ENCODE results near the gene ZSCAN5A.
"Not testable (repeated sequence)": the region's sequence is repeated elsewhere in the genome, so short reads cannot be mapped to it uniquely, and the experiment has no call there.

ZSCAN5A gene

DNA sequence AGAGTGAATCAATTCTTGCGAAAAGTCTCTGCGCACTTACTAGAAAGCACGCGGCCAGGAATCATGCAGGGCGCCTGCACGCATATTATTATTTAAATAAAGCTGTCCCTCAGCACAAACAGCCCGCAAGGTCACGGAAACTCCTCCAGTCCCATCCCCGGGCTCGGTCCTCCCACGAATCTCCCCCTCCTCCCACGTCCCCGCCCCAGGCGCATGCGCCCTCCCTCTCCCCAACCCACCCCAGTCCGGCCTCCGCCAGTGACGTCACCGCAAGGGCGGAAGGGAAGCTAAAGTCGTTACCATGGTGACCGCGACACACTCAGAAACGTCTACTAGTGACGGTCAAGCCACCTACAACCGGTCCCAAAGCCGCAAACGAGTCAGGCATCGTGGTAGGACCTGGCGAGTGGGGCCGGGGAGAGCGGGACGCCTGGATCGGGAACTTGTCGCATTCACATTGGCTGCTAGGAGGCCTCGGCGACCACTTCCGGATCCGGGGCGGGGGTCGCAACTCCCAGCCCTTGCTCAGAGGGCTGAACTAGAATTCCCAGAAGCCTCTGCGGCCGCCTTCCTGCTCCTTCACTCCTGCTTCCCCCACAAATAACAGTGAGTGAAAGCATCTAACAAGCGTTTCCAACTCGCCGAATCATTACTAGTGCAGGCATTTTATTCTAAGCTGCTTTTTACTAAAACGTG lies at the start of gene ZSCAN5A:
ZSCAN5A (minus strand) TSS at position 459 of the 696 bp plus-strand sequence. CDS start 89,793 bp downstream, outside the sequence.
- peak; percentile 95 for DNase-seq (ENCODE audit: low spot score)

DNA sequence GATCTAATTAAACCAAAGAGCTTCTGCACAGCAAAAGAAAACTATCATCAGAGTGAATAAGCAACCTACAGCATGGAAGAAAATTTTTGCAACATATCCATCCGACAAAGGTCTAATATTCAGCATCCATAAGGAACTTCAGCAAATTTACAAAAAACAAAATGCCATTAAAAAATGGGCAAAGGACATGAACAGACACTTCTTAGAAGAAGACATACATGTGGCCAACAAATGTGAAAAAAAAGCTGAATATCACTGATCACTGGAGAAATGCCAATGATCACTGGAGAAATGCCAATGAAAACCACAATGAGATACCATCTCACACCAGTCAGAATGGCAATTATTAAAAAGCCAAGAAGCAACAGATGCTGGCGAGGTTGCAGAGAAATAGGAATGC lies 46.2 kb upstream of the ZSCAN5A start:
- no peak for DNase-seq (ENCODE audit: low spot score)

- DNase-seq (ENCODE audit: low spot score), result no peak
Measured at GRCh38 chr19:56356944-56357343, 42.3 kb upstream of the ZSCAN5A start.

GRCh38 chr19:56355517-56355916 lies 40.9 kb upstream of the ZSCAN5A start:
- DNase-seq (ENCODE audit: low spot score), result no peak

- no peak for DNase-seq (ENCODE audit: low spot score)
Measured at GRCh38 chr19:56351208-56351607, 36.6 kb upstream of the ZSCAN5A start.

DNA sequence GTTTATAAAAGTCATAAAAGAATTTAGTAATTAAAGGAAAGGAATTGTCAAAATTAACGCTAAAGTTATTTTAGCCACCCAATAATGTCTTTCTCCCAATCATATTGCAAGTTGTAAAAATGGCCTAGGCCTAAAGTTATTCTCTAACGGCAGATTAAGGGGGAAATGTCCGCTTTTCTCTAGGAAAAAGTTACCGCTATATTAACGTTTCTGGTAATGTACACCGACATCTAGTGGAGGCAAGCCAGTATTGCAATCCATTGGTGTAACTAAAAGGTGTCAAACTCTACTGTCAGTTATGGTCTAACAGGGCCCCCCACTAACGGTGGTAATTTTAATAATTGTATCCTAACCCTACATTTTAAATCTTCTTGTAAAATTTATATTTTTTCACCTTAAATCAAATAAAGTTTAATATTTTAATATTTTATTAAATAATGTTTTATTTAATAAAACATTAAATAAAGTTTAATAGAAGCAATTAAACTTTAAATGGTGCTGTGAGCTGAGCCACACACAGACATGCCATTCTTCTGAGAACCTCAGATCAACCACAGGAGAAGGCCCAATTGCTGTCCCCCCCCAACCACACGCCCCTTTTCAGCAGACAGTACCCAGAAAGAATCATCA lies 35.9 kb upstream of the ZSCAN5A start:
- peak; percentile 50 for DNase-seq (ENCODE audit: low spot score)

DNA sequence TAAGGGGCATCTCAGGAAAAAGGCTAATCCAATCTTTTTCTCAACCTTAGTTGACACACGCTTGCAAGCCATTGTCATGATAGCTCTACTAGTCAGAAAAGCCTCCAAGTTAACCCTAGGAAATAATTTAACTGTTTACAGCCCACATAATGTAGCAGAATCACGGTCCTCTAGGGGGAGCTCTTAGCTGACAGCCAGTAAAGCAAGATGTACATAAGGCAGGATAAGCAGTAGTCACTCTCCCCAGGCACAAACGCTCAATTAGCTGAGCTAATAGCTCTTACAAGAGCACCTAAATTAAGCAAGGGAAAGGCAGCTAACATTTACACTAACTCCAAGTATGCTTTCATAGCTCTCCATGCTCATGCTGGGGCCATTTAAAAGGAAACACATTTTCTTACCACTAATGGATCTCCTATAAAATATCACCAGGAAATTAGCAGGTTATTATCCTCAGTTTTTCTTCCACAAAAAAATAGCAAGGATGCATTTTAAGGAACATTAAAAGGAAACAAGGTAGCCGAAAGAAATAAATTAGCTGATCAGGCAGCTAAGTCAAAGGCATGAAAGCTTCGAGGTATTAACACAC lies 33.7 kb upstream of the ZSCAN5A start:
- peak; percentile 39 for DNase-seq (ENCODE audit: low spot score)

- DNase-seq (ENCODE audit: low spot score), result no peak
Measured at GRCh38 chr19:56347163-56347778, 32.6 kb upstream of the ZSCAN5A start.

GRCh38 chr19:56341948-56342347 lies 27.3 kb upstream of the ZSCAN5A start:
- DNase-seq (ENCODE audit: low spot score), result no peak

DNA sequence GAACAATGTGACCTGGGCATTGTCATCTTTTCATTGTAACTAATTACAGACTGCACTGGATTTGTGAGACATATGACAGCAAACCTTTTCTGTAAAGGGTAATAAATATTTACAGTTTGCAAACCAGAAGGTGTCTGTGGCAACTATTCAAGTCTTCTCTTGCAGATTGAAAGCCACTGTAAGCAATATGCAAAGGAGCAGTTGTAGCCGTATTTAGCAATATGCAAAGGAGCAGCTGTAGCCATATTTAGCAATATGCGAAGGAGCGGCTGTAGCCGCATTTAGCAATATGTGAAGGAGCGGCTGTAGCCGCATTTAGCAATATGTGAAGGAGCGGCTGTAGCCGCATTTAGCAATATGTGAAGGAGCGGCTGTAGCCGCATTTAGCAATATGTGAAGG lies 24.4 kb upstream of the ZSCAN5A start:
- not testable (repeated sequence) for DNase-seq (ENCODE audit: low spot score)

- not testable (repeated sequence) for DNase-seq (ENCODE audit: low spot score)
Measured at GRCh38 chr19:56337077-56337476, 22.4 kb upstream of the ZSCAN5A start.

- not testable (repeated sequence) for DNase-seq (ENCODE audit: low spot score)
Measured at GRCh38 chr19:56335371-56335770, 20.7 kb upstream of the ZSCAN5A start.

GRCh38 chr19:56333506-56333905 lies 18.9 kb upstream of the ZSCAN5A start:
- peak; percentile 71 for DNase-seq (ENCODE audit: low spot score)

DNA sequence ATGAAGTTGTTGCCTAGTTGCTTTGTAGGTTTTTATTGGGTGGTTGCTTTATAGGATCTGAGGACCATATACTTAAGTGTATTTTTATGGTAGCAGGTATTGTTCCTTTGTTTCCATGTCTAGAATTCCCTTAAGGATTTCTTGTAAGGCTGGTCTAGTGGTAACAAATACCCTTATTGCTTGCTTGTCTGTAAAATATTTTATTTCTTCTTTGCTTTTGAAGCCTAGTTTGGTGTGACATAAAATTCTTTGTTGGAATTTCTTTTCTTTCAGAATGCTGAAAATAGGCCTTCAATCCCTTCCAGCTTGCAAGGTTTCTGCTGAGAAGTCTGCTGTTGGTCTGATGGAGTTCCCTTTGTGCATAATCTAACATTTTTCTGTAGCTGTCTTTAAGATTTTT lies 18.1 kb upstream of the ZSCAN5A start:
- DNase-seq (ENCODE audit: low spot score), result no peak

- DNase-seq (ENCODE audit: low spot score), result no peak
Measured at GRCh38 chr19:56324436-56324835, 9.8 kb upstream of the ZSCAN5A start.

- DNase-seq (ENCODE audit: low spot score), result no peak
Measured at GRCh38 chr19:56321989-56322440, 7.4 kb upstream of the ZSCAN5A start.

DNA sequence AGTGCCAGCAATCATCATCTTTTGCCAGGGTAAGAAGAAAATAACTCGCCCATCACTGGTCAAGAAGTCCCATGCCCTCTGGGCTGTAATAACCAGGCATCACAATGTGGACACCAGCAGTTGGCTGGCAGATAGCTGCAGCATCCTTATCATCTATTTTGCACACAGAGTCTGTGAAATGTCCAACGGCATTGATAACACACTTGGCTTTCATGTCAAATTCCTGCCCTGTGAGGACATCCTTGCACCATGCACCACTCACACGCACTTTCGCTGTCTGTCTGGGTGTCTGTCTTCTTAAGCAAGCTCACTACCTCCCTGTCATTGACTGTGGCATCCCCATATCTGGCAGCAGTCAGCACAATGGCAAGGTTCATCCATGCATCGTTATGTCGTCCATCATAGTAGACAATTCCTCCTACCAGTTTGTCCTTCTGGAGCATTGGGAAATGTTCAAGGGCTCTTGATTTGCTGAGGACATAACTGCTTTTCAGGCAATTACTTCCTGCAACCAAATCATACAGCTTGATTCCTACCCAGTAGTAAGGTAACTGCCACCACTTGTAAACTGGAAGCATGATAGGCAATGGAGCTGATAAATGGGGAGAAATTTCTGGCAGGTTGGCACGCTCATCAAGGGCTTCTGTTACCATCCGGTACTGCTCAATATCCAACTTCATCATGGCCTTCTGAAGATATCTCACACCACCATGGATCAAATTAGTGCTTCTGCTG lies 6.8 kb upstream of the ZSCAN5A start:
- no peak for DNase-seq (ENCODE audit: low spot score)

DNA sequence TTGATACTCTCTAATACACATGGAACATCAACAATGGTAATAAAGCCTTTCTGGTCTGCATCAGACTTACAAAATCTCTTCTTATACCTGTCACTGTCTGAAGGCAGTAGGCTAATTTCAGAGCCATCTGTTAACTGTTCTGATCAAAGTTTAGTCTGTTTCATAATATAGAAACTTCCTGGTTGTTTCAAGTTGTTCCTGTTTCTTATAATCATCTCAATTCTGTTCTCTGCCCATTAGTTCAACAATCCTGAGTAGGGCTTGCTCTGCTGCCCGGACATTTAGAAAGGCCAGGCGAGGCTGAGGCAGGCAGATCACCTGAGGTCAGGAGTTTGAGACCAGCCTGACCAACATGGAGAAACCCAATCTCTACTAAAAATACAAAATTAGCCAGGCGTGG lies 5.4 kb upstream of the ZSCAN5A start:
- no peak for DNase-seq (ENCODE audit: low spot score)

DNA sequence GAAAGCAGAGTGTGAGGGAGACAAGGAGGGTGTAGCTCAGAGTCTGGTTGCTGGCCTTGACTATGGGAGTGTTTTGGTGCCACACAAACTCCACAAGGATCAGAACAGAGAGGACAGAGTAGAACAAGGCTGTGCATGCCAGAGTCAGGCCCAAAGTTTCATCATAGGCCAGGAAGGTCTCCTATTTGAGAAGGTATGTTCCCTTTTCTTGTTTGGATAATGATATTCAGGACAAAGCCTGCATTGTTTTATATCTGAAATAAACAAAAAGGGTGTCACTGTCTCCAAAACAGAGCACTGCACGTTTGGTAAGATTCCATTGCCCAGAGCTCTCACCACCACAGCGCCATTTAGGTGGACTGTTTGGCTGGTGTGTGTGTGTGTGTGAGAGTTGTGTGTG lies 3.1 kb upstream of the ZSCAN5A start:
- DNase-seq (ENCODE audit: low spot score), result no peak

GRCh38 chr19:56316728-56317127 lies 2.1 kb upstream of the ZSCAN5A start:
- no peak for DNase-seq (ENCODE audit: low spot score)

- DNase-seq (ENCODE audit: low spot score), result peak; percentile 99
Measured at GRCh38 chr19:56315077-56315828, 614 bp upstream of the ZSCAN5A start.

GRCh38 chr19:56314018-56314380 lies 640 bp downstream of the ZSCAN5A start:
- no peak for DNase-seq (ENCODE audit: low spot score)

Data from SW480 (cell line).